ENCODE results near the gene SCFD2.

The SCFD2 gene

GRCh38 chr4:52937829-52938228 is 428.0 kb downstream of the SCFD2 start:
- POLR2A ChIA-PET (ENCODE audit: low non-redundant PET) = no interaction called here
- no peak for TF ChIP-seq CTCF (conservative IDR thresholded peaks at IDR 0.05; ENCODE audit: low read depth)
- CTCF ChIA-PET = interaction anchor here (0.6 kb wide), 1 partner anchor 24 kb away, joined by 3 read pairs; no protein-coding TSS in a partner anchor

GRCh38 chr4:52936729-52937128 is 429.1 kb downstream of the SCFD2 start:
- no peak for DNase-seq (ENCODE audit: low spot score)
- H3K27ac ChIP-seq = no peak overlapping the region
- ChIA-PET CTCF (interaction anchor here (0.6 kb wide), 1 partner anchor 46 kb away, joined by 3 read pairs; no protein-coding TSS in a partner anchor), POLR2A (ENCODE audit: low non-redundant PET) (interaction anchor here (0.6 kb wide), 1 partner anchor 1342 kb away, joined by 5 read pairs; no protein-coding TSS in a partner anchor)
- TF ChIP-seq CTCF (conservative IDR thresholded peaks at IDR 0.05; ENCODE audit: low read depth) = no peak

More at GRCh38 chr4:52937829-52938228, 428.0 kb downstream of the SCFD2 start:
- no peak overlapping the region for H3K27ac ChIP-seq
- no peak for DNase-seq (ENCODE audit: low spot score)

GRCh38 chr4:52935317-52935716 is 430.5 kb downstream of the SCFD2 start:
- ChIA-PET CTCF (interaction anchor here (0.6 kb wide), 1 partner anchor 20 kb away, joined by 4 read pairs; no protein-coding TSS in a partner anchor), POLR2A (ENCODE audit: low non-redundant PET) (no interaction called here)
- DNase-seq (ENCODE audit: low spot score) = no peak
- no peak for TF ChIP-seq CTCF (conservative IDR thresholded peaks at IDR 0.05; ENCODE audit: low read depth)
- no peak overlapping the region for H3K27ac ChIP-seq

GRCh38 chr4:52933738-52934137 is 432.1 kb downstream of the SCFD2 start:
- ChIA-PET POLR2A (ENCODE audit: low non-redundant PET) (no interaction called here), CTCF (interaction anchor here (1.0 kb wide), 1 partner anchor 11 kb away, joined by 3 read pairs; no protein-coding TSS in a partner anchor)
- no peak overlapping the region for H3K27ac ChIP-seq
- DNase-seq (ENCODE audit: low spot score) = no peak
- no peak for TF ChIP-seq CTCF (conservative IDR thresholded peaks at IDR 0.05; ENCODE audit: low read depth)

- CTCF ChIA-PET = interaction anchor here (1.0 kb wide), 1 partner anchor 12 kb away, joined by 3 read pairs; no protein-coding TSS in a partner anchor
Measured at GRCh38 chr4:52932591-52933470, 433.0 kb downstream of the SCFD2 start.

More at GRCh38 chr4:52932591-52933470, 433.0 kb downstream of the SCFD2 start:
- DNase-seq (ENCODE audit: low spot score) = no peak
- POLR2A ChIA-PET (ENCODE audit: low non-redundant PET) = no interaction called here
- TF ChIP-seq CTCF (conservative IDR thresholded peaks at IDR 0.05; ENCODE audit: low read depth) = no peak
- no peak overlapping the region for H3K27ac ChIP-seq

Measured in RWPE1 (cell line).